ENCODE results near the gene WDR37. TPM values are rescaled to one million over a fixed set of nuclear protein-coding genes. Genes with fewer than 3 reads are reported as not detected.
A peak's percentile ranks its signal among the peaks of the same experiment; 100 is the strongest.

WDR37 gene
- polyA plus RNA-seq, 1 of the 3 experiments (the other 2 are of a cell fraction) = 11.9 TPM

- TF ChIP-seq, protein P1, sequence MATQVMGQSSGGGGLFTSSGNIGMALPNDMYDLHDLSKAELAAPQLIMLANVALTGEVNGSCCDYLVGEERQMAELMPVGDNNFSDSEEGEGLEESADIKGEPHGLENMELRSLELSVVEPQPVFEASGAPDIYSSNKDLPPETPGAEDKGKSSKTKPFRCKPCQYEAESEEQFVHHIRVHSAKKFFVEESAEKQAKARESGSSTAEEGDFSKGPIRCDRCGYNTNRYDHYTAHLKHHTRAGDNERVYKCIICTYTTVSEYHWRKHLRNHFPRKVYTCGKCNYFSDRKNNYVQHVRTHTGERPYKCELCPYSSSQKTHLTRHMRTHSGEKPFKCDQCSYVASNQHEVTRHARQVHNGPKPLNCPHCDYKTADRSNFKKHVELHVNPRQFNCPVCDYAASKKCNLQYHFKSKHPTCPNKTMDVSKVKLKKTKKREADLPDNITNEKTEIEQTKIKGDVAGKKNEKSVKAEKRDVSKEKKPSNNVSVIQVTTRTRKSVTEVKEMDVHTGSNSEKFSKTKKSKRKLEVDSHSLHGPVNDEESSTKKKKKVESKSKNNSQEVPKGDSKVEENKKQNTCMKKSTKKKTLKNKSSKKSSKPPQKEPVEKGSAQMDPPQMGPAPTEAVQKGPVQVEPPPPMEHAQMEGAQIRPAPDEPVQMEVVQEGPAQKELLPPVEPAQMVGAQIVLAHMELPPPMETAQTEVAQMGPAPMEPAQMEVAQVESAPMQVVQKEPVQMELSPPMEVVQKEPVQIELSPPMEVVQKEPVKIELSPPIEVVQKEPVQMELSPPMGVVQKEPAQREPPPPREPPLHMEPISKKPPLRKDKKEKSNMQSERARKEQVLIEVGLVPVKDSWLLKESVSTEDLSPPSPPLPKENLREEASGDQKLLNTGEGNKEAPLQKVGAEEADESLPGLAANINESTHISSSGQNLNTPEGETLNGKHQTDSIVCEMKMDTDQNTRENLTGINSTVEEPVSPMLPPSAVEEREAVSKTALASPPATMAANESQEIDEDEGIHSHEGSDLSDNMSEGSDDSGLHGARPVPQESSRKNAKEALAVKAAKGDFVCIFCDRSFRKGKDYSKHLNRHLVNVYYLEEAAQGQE (IDR thresholded peaks at IDR 0.05; ENCODE audit: low read depth, low read length) = no peak
- no peak for TF ChIP-seq SIN3A (IDR thresholded peaks at IDR 0.05; ENCODE audit: borderline replicate concordance, low read depth, low read length)
- TF ChIP-seq, protein P2, sequence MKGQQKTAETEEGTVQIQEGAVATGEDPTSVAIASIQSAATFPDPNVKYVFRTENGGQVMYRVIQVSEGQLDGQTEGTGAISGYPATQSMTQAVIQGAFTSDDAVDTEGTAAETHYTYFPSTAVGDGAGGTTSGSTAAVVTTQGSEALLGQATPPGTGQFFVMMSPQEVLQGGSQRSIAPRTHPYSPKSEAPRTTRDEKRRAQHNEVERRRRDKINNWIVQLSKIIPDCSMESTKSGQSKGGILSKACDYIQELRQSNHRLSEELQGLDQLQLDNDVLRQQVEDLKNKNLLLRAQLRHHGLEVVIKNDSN (IDR thresholded peaks at IDR 0.05; ENCODE audit: borderline replicate concordance, low read depth) = no peak
Observed at GRCh38 chr10:1153251-1153763, 97.1 kb downstream of the WDR37 start (continued).

DNA sequence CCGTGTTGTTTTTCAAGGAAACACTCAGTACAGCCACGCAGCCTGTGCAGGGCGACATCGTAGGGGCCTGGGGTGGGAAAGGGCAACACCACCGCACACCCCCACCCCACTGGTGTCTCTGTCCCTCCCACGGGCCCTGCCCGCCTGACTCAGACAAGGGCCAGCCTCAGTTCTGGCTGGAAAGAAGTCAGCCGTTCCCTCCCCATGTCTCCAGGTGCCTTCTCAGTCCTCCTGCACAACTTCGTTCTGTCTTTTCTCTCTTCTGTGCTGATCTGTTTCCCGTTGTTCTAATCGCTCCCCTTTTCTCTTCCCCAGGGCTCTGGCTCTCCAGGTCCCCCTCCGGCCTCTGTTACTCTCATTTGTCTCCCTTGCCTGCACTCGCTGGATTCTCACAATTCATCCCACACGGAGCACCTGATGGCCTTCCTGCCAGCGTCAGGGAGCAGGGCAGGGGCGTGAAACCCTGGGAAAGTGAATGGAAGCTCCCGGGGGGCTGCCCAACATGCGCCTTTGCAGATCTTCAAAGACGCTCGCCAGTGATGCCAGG lies 97.7 kb downstream of the WDR37 start:
- H3K36me3 ChIP-seq (replicated peaks in 1 of 2; ENCODE audit: control insufficient read depth in 1 of 2, insufficient read depth in 2 of 2, low read length in 1 of 2) = no peaks in the 10 kb centered on the region
- no peaks in the 10 kb centered on the region for H3K9me3 ChIP-seq
- peaks cover 0 to 27% of the 10 kb centered on the region in 2 experiments; a peak in 2 of 4 replicates for H3K4me1 ChIP-seq (ENCODE audit: control insufficient read depth in 1 of 2, insufficient read depth in 2 of 2, low read depth in 1 of 2, low read length in 1 of 2)
- DNase-seq = peak; percentile 20
- H3K4me2 ChIP-seq = no peak overlapping the region
- no peaks in the 10 kb centered on the region for H4K20me1 ChIP-seq (ENCODE audit: insufficient read depth)
- no peak overlapping the region for H2AFZ ChIP-seq (ENCODE audit: low read depth)
- H3K9me2 ChIP-seq = no peaks in the 10 kb centered on the region
- no peaks in the 10 kb centered on the region for H3F3A ChIP-seq (replicated peaks; ENCODE audit: insufficient read depth)
- H3K27me3 ChIP-seq (ENCODE audit: insufficient read depth) = no peaks in the 10 kb centered on the region
- no peaks in the 10 kb centered on the region for H3K79me2 ChIP-seq (ENCODE audit: insufficient read depth)
- WGBS (ENCODE audit: low lambda C conversion rate) = 52% methylated on average over 20 of the region's 20 CpGs
- no peak for TF ChIP-seq FOXM1 (IDR thresholded peaks at IDR 0.05; ENCODE audit: low read depth)
- no peak overlapping the region for H3K27ac ChIP-seq (ENCODE audit: low read depth in 2 of 2, low read length in 1 of 2)
- no peak overlapping the region for H3K9ac ChIP-seq
- no peak overlapping the region for H3K4me3 ChIP-seq (ENCODE audit: low read depth in 2 of 2, low read length in 1 of 2)
- ChIA-PET POLR2A (no interaction called here), CTCF (interaction anchor here (1.1 kb wide), 1 partner anchor 140 kb away, joined by 4 read pairs; no protein-coding TSS in a partner anchor)

GRCh38 chr10:1154531-1155295 lies 98.5 kb downstream of the WDR37 start:
- Histone ChIP-seq H3K9me3 (no peaks in the 10 kb centered on the region), H3F3A (replicated peaks; ENCODE audit: insufficient read depth) (no peaks in the 10 kb centered on the region), H3K9me2 (no peaks in the 10 kb centered on the region), H3K79me2 (ENCODE audit: insufficient read depth) (no peaks in the 10 kb centered on the region), H3K36me3 (replicated peaks in 1 of 2; ENCODE audit: control insufficient read depth in 1 of 2, insufficient read depth in 2 of 2, low read length in 1 of 2) (no peaks in the 10 kb centered on the region), H3K27me3 (ENCODE audit: insufficient read depth) (no peaks in the 10 kb centered on the region), H3K4me3 (ENCODE audit: low read depth in 2 of 2, low read length in 1 of 2) (no peak overlapping the region), H2AFZ (ENCODE audit: low read depth) (no peak overlapping the region), H3K9ac (no peak overlapping the region), H4K20me1 (ENCODE audit: insufficient read depth) (no peaks in the 10 kb centered on the region), H3K27ac (ENCODE audit: low read depth in 2 of 2, low read length in 1 of 2) (no peak overlapping the region), H3K4me1 (ENCODE audit: control insufficient read depth in 1 of 2, insufficient read depth in 2 of 2, low read depth in 1 of 2, low read length in 1 of 2) (peaks cover 0 to 19% of the 10 kb centered on the region in 2 experiments; a peak in 2 of 4 replicates), H3K4me2 (no peak overlapping the region)
- ChIA-PET CTCF (interaction anchor here (1.1 kb wide), 1 partner anchor 139 kb away, joined by 4 read pairs; no protein-coding TSS in a partner anchor), POLR2A (no interaction called here)
- 62% methylated on average over 9 of the region's 9 CpGs for WGBS (ENCODE audit: low lambda C conversion rate)
- DNase-seq = peak; percentile 55
- TF ChIP-seq RAD21 (IDR thresholded peaks at IDR 0.05; ENCODE audit: low read length) (no peak), MEF2A (IDR thresholded peaks at IDR 0.05; ENCODE audit: borderline replicate concordance, low read depth) (no peak), FOXM1 (IDR thresholded peaks at IDR 0.05; ENCODE audit: low read depth) (no peak), FOXJ3 (CRISPR knock-in tag; IDR thresholded peaks at IDR 0.05) (no peak), JUND (IDR thresholded peaks at IDR 0.05) (no peak), RXRA (IDR thresholded peaks at IDR 0.05; ENCODE audit: borderline replicate concordance, low read depth) (no peak), EZH2phosphoT487 (IDR thresholded peaks at IDR 0.05; ENCODE audit: borderline replicate concordance, low read depth) (no peak)
- TF ChIP-seq, protein P3, sequence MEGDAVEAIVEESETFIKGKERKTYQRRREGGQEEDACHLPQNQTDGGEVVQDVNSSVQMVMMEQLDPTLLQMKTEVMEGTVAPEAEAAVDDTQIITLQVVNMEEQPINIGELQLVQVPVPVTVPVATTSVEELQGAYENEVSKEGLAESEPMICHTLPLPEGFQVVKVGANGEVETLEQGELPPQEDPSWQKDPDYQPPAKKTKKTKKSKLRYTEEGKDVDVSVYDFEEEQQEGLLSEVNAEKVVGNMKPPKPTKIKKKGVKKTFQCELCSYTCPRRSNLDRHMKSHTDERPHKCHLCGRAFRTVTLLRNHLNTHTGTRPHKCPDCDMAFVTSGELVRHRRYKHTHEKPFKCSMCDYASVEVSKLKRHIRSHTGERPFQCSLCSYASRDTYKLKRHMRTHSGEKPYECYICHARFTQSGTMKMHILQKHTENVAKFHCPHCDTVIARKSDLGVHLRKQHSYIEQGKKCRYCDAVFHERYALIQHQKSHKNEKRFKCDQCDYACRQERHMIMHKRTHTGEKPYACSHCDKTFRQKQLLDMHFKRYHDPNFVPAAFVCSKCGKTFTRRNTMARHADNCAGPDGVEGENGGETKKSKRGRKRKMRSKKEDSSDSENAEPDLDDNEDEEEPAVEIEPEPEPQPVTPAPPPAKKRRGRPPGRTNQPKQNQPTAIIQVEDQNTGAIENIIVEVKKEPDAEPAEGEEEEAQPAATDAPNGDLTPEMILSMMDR (IDR thresholded peaks at IDR 0.05) = no peak
- TF ChIP-seq, protein P4, sequence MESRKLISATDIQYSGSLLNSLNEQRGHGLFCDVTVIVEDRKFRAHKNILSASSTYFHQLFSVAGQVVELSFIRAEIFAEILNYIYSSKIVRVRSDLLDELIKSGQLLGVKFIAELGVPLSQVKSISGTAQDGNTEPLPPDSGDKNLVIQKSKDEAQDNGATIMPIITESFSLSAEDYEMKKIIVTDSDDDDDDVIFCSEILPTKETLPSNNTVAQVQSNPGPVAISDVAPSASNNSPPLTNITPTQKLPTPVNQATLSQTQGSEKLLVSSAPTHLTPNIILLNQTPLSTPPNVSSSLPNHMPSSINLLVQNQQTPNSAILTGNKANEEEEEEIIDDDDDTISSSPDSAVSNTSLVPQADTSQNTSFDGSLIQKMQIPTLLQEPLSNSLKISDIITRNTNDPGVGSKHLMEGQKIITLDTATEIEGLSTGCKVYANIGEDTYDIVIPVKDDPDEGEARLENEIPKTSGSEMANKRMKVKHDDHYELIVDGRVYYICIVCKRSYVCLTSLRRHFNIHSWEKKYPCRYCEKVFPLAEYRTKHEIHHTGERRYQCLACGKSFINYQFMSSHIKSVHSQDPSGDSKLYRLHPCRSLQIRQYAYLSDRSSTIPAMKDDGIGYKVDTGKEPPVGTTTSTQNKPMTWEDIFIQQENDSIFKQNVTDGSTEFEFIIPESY (IDR thresholded peaks at IDR 0.05; ENCODE audit: borderline replicate concordance, low read depth) = no peak
